Fibroblast of skin of scalp (primary cell): ENCODE data around the gene GMCL1. TPM values are rescaled to one million over a fixed set of nuclear protein-coding genes. Genes with fewer than 3 reads are reported as not detected.
"Not testable (repeated sequence)": the region's sequence is repeated elsewhere in the genome, so short reads cannot be mapped to it uniquely, and the experiment has no call there.

Source experiments
- DNase-seq: peaks from one replicate; pipeline ENCODE4 v3.0.0-alpha.2; 2013
- polyA plus RNA-seq, 2 experiments: library from polyadenylated mRNA; unstranded; fragments of 120-200 nt; gene quantifications; one replicate each; pipeline ENCODE4 v1.2.1, GENCODE V29; 2013; ENCODE audit not compliant: insufficient read length in 2 of 2

Gene GMCL1
- 8.0 TPM for polyA plus RNA-seq (2013, experiment 1 of 2; ENCODE audit: insufficient read length)
- polyA plus RNA-seq (2013, experiment 2 of 2; ENCODE audit: insufficient read length): 8.2 TPM

DNA sequence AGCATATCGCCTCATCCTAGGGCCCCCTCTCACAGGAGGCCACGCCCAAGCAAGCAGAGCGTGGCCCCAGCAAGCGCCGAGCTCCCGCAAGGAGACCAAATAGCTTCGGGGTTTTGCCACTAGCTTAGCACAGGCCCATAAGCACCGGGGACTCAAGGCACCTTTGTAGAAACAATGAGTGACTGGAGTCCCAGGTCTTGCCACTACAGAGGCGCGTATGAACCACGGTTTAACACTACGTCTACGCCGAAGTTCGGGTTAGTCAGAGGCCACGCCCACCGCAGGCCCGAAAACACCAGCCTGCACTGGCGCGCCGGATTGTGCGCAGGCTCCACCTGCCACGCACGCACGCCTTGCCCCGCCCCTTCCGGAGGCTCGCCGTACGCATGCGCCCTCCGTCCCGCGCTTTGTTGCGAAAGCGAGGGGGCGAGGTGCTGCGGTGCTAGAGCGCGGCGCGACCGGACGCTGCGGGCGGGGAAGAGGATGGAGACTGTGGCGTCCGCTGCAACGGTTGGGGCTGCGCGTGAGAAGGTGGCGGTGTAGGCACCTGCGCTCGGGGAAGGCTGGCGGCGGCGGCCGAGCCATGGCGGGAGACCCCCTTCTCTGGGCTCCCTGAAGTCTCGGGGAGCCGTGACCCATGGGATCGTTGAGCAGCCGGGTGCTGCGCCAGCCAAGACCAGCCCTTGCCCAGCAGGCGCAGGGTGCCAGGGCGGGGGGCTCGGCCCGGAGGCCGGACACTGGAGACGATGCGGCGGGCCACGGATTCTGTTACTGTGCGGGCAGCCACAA is at the start of gene GMCL1:
Gene GMCL1 (plus strand): TSS at position 405 of the 789 bp plus-strand sequence. CDS start 233 bp downstream, at position 638.
- peak; percentile 96 for DNase-seq

DNA sequence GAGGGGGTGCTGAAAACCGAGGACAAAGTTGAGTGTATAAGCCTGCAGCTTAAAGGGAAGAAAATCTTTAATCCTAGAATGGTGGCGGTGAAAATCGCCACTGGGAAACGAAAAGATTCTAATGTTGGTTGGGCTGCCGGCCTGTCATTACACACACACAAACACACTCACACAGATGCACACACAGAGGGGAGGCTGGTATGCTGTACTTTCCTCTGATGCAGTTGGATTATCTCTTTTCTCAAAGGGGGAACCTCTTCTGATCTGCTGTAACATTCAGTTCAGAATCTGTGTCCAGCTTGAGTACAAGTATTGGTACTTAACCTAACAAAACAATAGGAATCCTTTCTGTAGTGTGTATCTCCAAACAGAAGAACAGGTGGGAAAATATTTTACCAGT is 48.5 kb upstream of the GMCL1 start:
- no peak for DNase-seq

- no peak for DNase-seq
Measured at GRCh38 chr2:69781321-69782248, 47.9 kb upstream of the GMCL1 start.

DNA sequence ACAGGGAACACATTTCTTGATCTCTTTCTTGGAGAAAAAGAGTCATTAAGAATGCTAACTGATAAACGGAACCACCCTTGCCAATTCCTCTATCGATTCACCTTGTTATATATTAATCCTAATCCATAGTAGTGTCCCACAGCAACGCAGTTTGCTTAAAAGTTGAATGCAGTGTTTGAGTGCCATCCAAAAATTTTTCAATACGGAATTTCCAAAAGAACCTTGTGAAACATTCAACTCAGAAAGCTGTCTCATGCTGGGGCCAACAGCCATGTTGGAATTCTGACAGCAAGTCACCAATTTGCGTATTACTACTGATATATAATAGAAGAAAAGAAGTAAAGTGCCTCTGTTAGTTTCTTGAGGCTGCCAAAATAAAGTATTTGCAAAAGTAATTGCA is 45.2 kb upstream of the GMCL1 start:
- no peak for DNase-seq

GRCh38 chr2:69785358-69785757 is 44.1 kb upstream of the GMCL1 start:
- DNase-seq: no peak

DNA sequence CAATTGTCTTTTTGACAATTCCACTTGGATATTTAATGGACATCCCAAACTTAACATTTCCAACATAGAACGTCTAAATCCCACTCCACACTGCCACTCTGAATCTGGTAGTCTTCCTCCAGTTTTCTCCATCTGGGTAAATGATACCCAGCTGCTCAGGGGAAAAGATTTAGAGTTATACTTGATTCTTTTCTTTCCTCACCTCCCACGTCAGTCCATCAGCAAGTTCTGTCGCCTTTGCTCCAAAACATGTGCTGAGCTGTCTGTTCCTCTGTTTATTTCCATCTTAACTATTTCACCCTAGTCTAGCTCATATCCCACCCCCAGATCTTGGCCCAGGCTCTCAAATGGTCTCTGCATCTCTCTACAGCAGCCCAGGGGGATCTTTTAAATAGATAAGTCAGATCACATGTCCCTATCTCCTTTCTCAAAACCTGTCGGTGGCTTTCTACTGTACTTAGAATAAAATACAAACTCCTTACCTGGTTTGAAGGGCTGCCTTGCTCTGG is 43.4 kb upstream of the GMCL1 start:
- no peak for DNase-seq

DNA sequence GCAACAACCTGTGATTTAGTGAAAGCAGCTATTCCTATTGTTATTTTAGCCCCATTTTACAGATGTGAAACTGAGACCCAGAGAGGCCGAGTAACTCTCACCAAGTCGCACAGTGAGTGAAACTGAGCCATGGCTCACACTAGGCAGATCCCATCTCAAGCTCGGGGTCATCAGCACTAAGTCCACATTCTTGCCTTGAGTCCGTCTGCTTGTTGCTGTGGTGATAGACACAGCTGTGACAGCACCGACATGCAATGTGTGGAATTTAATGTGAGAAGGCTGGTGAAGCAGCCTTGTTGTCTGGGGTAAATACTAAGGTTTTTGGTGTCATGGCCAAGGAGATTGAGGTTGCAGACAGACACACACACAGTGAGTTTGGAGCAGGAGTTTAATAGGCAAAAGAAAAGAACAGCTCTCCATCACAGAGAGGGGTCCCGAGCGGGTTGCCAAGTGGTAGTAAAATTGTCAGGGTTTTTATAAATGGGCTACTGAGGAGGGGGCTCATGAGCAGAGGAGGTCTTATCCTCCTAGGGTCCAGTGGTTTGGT is 40.2 kb upstream of the GMCL1 start:
- DNase-seq: peak; percentile 94

DNA sequence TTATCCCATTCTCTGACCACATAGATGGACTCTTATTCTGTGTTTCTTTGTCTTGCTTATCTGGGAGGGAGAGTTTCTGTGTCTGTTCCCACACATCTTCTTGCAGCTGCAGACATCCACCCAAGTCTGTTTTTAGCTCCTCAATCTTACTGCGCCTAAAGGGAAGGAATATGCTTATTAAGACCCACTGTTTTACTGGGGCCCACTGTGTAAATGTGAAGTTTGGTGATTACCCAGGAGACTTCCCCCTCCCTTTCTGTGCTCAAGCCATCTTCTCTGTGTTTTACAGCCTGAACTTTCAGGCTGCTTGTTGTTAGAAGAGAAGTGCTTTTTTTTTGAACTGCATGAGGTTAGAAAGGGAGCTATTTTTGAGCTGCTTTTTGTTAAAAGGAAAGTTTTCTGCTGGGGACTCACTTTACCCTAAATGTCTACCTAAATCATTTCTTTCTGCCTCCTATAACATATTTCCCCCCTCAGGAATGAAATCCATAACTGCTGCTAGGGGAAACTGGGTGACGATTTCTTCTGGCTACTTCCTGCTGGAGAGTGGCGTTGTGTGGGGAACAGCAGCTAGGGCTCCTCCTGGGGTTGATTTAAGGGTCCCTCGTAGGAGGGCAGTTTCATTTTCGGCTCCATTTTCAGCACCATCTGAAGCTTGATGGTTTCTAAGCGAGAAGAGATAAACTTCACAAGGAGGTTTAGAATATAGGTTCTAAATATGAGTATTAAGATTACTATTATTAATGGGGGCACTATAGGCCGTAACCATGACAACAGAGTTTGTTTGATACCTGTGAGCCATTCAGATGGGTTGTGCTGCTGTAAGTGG is 39.5 kb upstream of the GMCL1 start:
- peak; percentile 26 for DNase-seq

DNA sequence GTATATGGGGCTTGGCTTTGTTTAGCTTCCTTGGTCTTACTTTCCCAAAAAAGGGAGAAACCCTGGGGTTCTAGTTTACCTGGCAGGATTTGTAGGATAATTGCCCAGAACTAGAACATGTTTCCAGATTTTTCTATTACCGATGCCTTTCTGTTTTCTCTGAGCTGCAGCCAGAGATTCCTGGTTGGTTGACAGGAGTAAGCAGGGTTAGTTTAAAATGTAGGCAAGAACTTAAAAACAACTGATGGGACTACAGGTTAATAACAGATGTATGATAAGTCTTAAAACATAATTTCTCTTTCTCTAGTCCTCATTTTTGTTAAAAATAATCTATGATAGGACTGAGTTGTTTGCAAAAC is 38.9 kb upstream of the GMCL1 start:
- DNase-seq: no peak

DNA sequence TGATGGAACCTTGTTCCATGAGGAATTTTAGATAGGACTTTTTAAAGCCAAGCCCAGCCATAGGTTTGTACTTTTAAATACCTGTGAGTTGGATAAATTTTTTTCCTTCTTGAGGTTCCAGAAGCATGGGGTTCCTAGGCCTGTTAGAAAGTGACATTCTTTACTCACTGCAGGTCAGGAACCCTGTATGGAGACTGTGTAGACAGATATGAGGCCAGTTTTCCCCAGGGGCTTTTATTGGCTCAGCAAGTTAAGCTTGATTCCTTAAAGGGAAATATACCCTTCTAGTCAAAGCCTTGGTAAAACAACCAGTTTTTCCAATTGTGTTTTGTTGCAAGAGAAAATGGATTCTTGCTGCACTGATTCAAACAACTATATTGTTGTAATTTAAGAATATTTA is 38.4 kb upstream of the GMCL1 start:
- peak; percentile 68 for DNase-seq

DNA sequence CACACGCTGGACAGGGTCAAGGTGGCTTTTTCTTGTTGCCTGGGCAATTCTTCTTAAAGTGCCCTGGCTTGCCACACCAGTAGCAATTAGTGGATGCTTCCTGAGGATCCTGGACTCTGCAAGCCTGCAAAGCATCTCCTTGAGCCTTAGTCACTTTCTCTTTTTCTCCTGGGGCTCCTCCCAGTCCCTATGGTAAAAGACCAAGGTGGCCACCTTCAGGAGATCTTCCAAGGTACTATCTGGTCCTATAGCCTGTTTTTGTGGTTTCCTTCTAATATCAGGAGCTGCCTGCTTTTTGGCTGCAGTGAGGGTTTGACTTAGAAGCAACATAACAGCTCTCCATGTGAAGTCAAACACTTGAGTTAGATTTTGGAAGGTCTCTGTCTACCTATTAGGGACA is 33.3 kb upstream of the GMCL1 start:
- DNase-seq: no peak

GRCh38 chr2:69797235-69797634 is 32.2 kb upstream of the GMCL1 start:
- no peak for DNase-seq

GRCh38 chr2:69797836-69798289 is 31.6 kb upstream of the GMCL1 start:
- no peak for DNase-seq

- peak; percentile 25 for DNase-seq
Measured at GRCh38 chr2:69798290-69798908, 31.1 kb upstream of the GMCL1 start.

- DNase-seq: peak; percentile 56
Measured at GRCh38 chr2:69798909-69799526, 30.4 kb upstream of the GMCL1 start.

- no peak for DNase-seq
Measured at GRCh38 chr2:69801745-69802290, 27.6 kb upstream of the GMCL1 start.

DNA sequence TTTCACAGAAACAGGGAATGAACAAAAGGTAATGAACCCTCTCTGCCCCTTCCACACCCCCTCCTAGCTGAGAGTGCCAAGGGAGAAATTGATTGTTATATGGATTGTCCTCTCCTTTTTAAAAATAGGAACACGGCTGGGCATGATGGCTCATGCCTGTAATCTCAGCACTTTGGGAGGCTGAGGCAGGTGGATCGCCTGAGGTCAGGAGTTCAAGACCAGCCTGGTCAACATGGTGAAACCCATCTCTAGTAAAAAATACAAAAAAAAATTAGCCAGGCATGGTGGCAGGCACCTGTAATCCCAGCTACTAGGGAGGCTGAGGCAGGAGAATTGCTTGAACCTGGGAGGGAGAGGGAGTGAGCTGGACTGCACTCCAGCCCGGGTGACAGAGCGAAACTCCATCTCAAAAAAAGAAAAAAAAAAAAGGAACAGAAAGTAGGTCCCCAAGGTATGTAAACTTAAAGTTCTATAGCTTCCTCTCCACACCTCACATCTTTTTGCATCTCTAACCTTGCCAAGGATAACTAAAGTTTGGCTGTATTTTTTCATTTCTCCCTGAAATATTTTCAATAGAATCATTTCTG is 26.6 kb upstream of the GMCL1 start:
- DNase-seq: not testable (repeated sequence)

- DNase-seq: no peak
Measured at GRCh38 chr2:69804416-69804815, 25.0 kb upstream of the GMCL1 start.

- DNase-seq: no peak
Measured at GRCh38 chr2:69805887-69806286, 23.6 kb upstream of the GMCL1 start.

DNA sequence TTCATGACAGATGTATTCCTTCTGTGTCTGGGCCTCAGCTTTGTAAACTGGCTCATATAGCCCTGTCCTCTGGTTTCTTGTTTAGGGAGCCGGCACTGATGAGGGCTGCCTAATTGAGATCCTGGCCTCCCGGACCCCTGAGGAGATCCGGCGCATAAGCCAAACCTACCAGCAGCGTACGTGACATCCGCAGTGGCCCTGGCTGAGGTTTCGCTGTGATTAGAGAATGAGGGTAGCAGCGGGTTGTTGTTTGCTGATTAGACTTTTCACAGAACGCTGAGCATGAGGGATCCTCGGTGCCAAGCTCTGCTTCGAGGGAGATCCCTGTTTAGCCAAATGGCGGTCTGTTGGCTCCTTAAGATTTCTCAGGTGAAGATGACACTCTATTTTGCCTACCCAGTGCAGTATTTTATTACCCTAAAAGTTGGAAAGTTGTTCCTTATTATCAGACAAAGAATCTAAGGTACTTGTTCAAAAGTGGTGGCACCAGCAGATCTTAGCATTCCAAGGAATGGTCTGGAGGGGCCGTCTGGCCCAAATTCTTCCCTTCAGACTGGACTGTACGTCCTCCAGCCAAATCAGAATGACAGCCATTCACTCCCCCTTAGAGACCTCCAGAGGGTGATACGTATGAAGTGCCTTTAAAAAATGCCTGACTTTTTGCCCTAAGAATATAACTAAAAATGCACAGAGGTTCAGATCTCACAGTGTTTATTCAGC is 21.5 kb upstream of the GMCL1 start:
- DNase-seq: no peak
